HG03064 (cell line): ENCODE results near the gene HLF.

Experiments
- ATAC-seq: cut with Tn5 transposase; IDR thresholded peaks from one replicate; pipeline ENCODE4 v1.9.1; 2021; ENCODE audit warnings: low read depth; ENCODE audit not compliant: unreplicated experiment

HLF gene

GRCh38 chr17:55304171-55304859 is 39.6 kb downstream of the HLF start:
- no peak for ATAC-seq

- no peak for ATAC-seq
Measured at GRCh38 chr17:55305321-55306087, 40.7 kb downstream of the HLF start.

- no peak for ATAC-seq
Measured at GRCh38 chr17:55307879-55308278, 43.1 kb downstream of the HLF start.

- ATAC-seq: no peak
Measured at GRCh38 chr17:55308613-55309391, 44.0 kb downstream of the HLF start.

- ATAC-seq: no peak
Measured at GRCh38 chr17:55311767-55312375, 47.1 kb downstream of the HLF start.

- ATAC-seq: no peak
Measured at GRCh38 chr17:55312852-55313251, 48.1 kb downstream of the HLF start.

- ATAC-seq: no peak
Measured at GRCh38 chr17:55314061-55314783, 49.5 kb downstream of the HLF start.

GRCh38 chr17:55314784-55315491 is 50.2 kb downstream of the HLF start:
- no peak for ATAC-seq

GRCh38 chr17:55316499-55316898 is 51.7 kb downstream of the HLF start:
- no peak for ATAC-seq

GRCh38 chr17:55317284-55317683 is 52.5 kb downstream of the HLF start:
- no peak for ATAC-seq

GRCh38 chr17:55318081-55318480 is 53.3 kb downstream of the HLF start:
- no peak for ATAC-seq

GRCh38 chr17:55318715-55319487 is 54.1 kb downstream of the HLF start:
- ATAC-seq: no peak

- ATAC-seq: no peak
Measured at GRCh38 chr17:55319933-55320593, 55.3 kb downstream of the HLF start.

GRCh38 chr17:55320594-55321426 is 56.0 kb downstream of the HLF start:
- no peak for ATAC-seq

- ATAC-seq: no peak
Measured at GRCh38 chr17:55321427-55322060, 56.8 kb downstream of the HLF start.

GRCh38 chr17:55322453-55322985 is 57.8 kb downstream of the HLF start:
- ATAC-seq: no peak
